KOPT-K1 (cell line): ENCODE data around the gene HTT.
"Not testable (repeated sequence)": the region's sequence is repeated elsewhere in the genome, so short reads cannot be mapped to it uniquely, and the experiment has no call there.

ENCODE experiments used
- H3K27ac ChIP-seq: fragments of 200-600 bp; sonication (generic); 2 replicates; pipeline ENCODE4 v1.5.1; 2016; ENCODE audit warnings: antibody characterized with exemption, mild to moderate bottlenecking, low read depth, low read length; ENCODE audit not compliant: poor library complexity, severe bottlenecking
- H3K36me3 ChIP-seq: fragments of 200-600 bp; sonication (generic); 2 replicates; pipeline ENCODE4 v1.5.1; 2017; ENCODE audit warnings: antibody characterized with exemption, mild to moderate bottlenecking, low read length, moderate library complexity; ENCODE audit not compliant: insufficient read depth
- H3K9me3 ChIP-seq: fragments of 200-600 bp; sonication (generic); 2 replicates; pipeline ENCODE4 v1.5.1; 2017; ENCODE audit warnings: antibody characterized with exemption, low read length, mild to moderate bottlenecking; ENCODE audit not compliant: insufficient read depth, poor library complexity, severe bottlenecking

HTT gene

GRCh38 chr4:3136454-3136853 lies 62.0 kb downstream of the HTT start:
- Histone ChIP-seq H3K27ac (no peak overlapping the region), H3K36me3 (peaks cover 99% of the 10 kb centered on the region), H3K9me3 (no peaks in the 10 kb centered on the region)

- no peaks in the 10 kb centered on the region for H3K9me3 ChIP-seq
- H3K36me3 ChIP-seq, result peaks cover 94% of the 10 kb centered on the region
- H3K27ac ChIP-seq, result no peak overlapping the region
Measured at GRCh38 chr4:3137908-3138307, 63.4 kb downstream of the HTT start.

- Histone ChIP-seq H3K27ac (no peak overlapping the region), H3K9me3 (no peaks in the 10 kb centered on the region), H3K36me3 (peaks cover 92% of the 10 kb centered on the region)
Measured at GRCh38 chr4:3145234-3145924, 70.9 kb downstream of the HTT start.

GRCh38 chr4:3148926-3149325 lies 74.4 kb downstream of the HTT start:
- Histone ChIP-seq H3K27ac (no peak overlapping the region), H3K36me3 (peaks cover 99% of the 10 kb centered on the region), H3K9me3 (no peaks in the 10 kb centered on the region)

GRCh38 chr4:3151238-3151637 lies 76.8 kb downstream of the HTT start:
- H3K36me3 ChIP-seq, result peaks cover 97% of the 10 kb centered on the region
- not testable (repeated sequence) for H3K27ac ChIP-seq, H3K9me3 ChIP-seq

GRCh38 chr4:3157366-3157765 lies 82.9 kb downstream of the HTT start:
- Histone ChIP-seq H3K27ac (no peak overlapping the region), H3K9me3 (peaks cover 14% of the 10 kb centered on the region), H3K36me3 (peaks cover 91% of the 10 kb centered on the region)

- peaks cover 26% of the 10 kb centered on the region for H3K9me3 ChIP-seq
- H3K36me3 ChIP-seq, result peaks cover 81% of the 10 kb centered on the region
- H3K27ac ChIP-seq, result no peak overlapping the region
Measured at GRCh38 chr4:3158841-3159240, 84.4 kb downstream of the HTT start.

- Histone ChIP-seq H3K9me3 (peaks cover 33% of the 10 kb centered on the region), H3K27ac (no peak overlapping the region), H3K36me3 (peaks cover 77% of the 10 kb centered on the region)
Measured at GRCh38 chr4:3160438-3160837, 86.0 kb downstream of the HTT start.

GRCh38 chr4:3161044-3161443 lies 86.6 kb downstream of the HTT start:
- H3K27ac ChIP-seq, result not testable (repeated sequence)
- Histone ChIP-seq H3K9me3 (peaks cover 33% of the 10 kb centered on the region), H3K36me3 (peaks cover 72% of the 10 kb centered on the region)

GRCh38 chr4:3166434-3166833 lies 92.0 kb downstream of the HTT start:
- H3K27ac ChIP-seq, result not testable (repeated sequence)
- Histone ChIP-seq H3K36me3 (peaks cover 65% of the 10 kb centered on the region), H3K9me3 (peaks cover 35% of the 10 kb centered on the region)

- Histone ChIP-seq H3K36me3 (peaks cover 68% of the 10 kb centered on the region), H3K27ac (no peak overlapping the region), H3K9me3 (peaks cover 20% of the 10 kb centered on the region)
Measured at GRCh38 chr4:3168029-3168428, 93.5 kb downstream of the HTT start.

- peaks cover 90% of the 10 kb centered on the region for H3K36me3 ChIP-seq
- H3K27ac ChIP-seq, result no peak overlapping the region
- no peaks in the 10 kb centered on the region for H3K9me3 ChIP-seq
Measured at GRCh38 chr4:3174371-3175338, 100.2 kb downstream of the HTT start.

GRCh38 chr4:3176367-3177229 lies 102.1 kb downstream of the HTT start:
- Histone ChIP-seq H3K36me3 (peaks cover 90% of the 10 kb centered on the region), H3K27ac (no peak overlapping the region), H3K9me3 (no peaks in the 10 kb centered on the region)

- Histone ChIP-seq H3K9me3 (no peaks in the 10 kb centered on the region), H3K27ac (no peak overlapping the region), H3K36me3 (peaks cover 90% of the 10 kb centered on the region)
Measured at GRCh38 chr4:3177426-3177825, 102.9 kb downstream of the HTT start.

- no peak overlapping the region for H3K27ac ChIP-seq
- peaks cover 90% of the 10 kb centered on the region for H3K36me3 ChIP-seq
Measured at GRCh38 chr4:3177905-3178304, 103.4 kb downstream of the HTT start.

More at GRCh38 chr4:3177905-3178304, 103.4 kb downstream of the HTT start:
- no peaks in the 10 kb centered on the region for H3K9me3 ChIP-seq
